ENCODE data around the gene ATP2C1. TPM values are rescaled to one million over a fixed set of nuclear protein-coding genes. Genes with fewer than 3 reads are reported as not detected.
A peak's percentile ranks its signal among the peaks of the same experiment; 100 is the strongest.

The ATP2C1 gene
- total RNA-seq, 6 experiments from 2014 or later: 101 to 124 (median 112) TPM

DNA sequence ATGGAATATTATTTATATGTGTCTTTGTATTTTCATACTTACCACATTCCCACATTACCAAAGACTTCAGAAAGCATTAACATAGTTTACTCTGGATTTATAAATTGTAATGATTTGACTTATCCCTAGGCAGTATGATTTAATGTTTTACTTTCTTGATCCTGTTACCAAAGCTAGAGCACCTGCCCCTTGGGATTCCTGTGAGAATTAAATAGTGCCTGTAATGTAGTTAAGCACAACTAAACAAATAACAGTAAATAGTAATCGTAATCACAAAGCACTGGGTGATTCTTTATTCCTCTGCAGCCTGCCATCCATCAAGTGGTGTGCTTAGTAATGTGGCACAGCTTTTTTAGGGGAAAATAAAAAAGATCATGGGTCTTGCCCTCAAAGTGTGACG, 39.1 kb downstream of the ATP2C1 start:
- peaks cover 62% of the 10 kb centered on the region for H3K4me1 Mint-ChIP-seq (ENCODE audit: low read depth)
- peaks cover 1% of the 10 kb centered on the region; the same call in 1 of the 2 replicates for H3K27me3 Mint-ChIP-seq (ENCODE audit: insufficient read depth)
- peaks cover 33% of the 10 kb centered on the region for H3K36me3 Mint-ChIP-seq (ENCODE audit: low read depth)
- no peak overlapping the region for H3K4me3 Mint-ChIP-seq
- TF ChIP-seq CTCF (IDR thresholded peaks at IDR 0.05): no peak
- no peak for DNase-seq
- H3K9me3 Mint-ChIP-seq: no peaks in the 10 kb centered on the region
- H3K27ac Mint-ChIP-seq: no peak overlapping the region

- H3K4me1 Mint-ChIP-seq (ENCODE audit: low read depth): peaks cover 53% of the 10 kb centered on the region
- peak overlapping the region; percentile 22 for H3K27ac Mint-ChIP-seq
- no peak for TF ChIP-seq CTCF (IDR thresholded peaks at IDR 0.05)
These were observed 40.0 kb downstream of the ATP2C1 start for GRCh38 chr3:130933801-130934345.

GRCh38 chr3:130934442-130935089, 40.7 kb downstream of the ATP2C1 start:
- H3K27me3 Mint-ChIP-seq (ENCODE audit: insufficient read depth): peaks cover 1% of the 10 kb centered on the region; the same call in 1 of the 2 replicates
- H3K4me3 Mint-ChIP-seq: no peak overlapping the region
- TF ChIP-seq CTCF (IDR thresholded peaks at IDR 0.05): no peak
- DNase-seq: no peak
- H3K27ac Mint-ChIP-seq: no peak overlapping the region
- no peaks in the 10 kb centered on the region for H3K9me3 Mint-ChIP-seq
- H3K4me1 Mint-ChIP-seq (ENCODE audit: low read depth): peaks cover 51% of the 10 kb centered on the region
- peaks cover 36% of the 10 kb centered on the region for H3K36me3 Mint-ChIP-seq (ENCODE audit: low read depth)

More at GRCh38 chr3:130933801-130934345, 40.0 kb downstream of the ATP2C1 start:
- Mint-ChIP-seq H3K36me3 (ENCODE audit: low read depth) (peaks cover 33% of the 10 kb centered on the region), H3K9me3 (no peaks in the 10 kb centered on the region), H3K4me3 (no peak overlapping the region), H3K27me3 (ENCODE audit: insufficient read depth) (peaks cover 1% of the 10 kb centered on the region; the same call in 1 of the 2 replicates)
- no peak for DNase-seq

GRCh38 chr3:130935761-130936492, 42.0 kb downstream of the ATP2C1 start:
- Mint-ChIP-seq H3K9me3 (no peaks in the 10 kb centered on the region), H3K4me3 (0 out of 2 replicates have a peak overlapping the region, but pooled peaks have one; percentile 22), H3K36me3 (ENCODE audit: low read depth) (peaks cover 38% of the 10 kb centered on the region), H3K27ac (no peak overlapping the region), H3K27me3 (ENCODE audit: insufficient read depth) (peaks cover 1% of the 10 kb centered on the region; the same call in 1 of the 2 replicates), H3K4me1 (ENCODE audit: low read depth) (peaks cover 54% of the 10 kb centered on the region)
- no peak for TF ChIP-seq CTCF (IDR thresholded peaks at IDR 0.05)
- peak; percentile 62 for DNase-seq

DNA sequence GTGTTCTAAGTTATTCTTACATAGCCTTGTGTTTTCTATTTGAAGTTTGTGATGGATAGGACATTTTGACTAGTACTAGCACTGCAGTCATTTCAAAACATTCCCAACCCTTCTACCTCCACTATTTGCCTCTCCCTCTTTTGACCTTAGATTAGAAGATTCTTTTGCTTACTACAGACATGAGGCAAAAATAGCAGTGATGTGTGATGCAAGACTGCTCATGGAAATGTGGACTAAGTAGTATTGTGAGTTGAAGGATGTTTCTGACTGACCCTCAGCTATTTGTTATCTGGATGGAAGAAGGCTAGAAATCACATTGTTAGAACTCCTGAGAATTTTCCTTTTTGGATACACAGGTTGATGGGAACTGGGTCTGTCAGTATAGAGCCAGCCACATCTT, 45.9 kb downstream of the ATP2C1 start:
- Mint-ChIP-seq H3K4me1 (ENCODE audit: low read depth) (peaks cover 42% of the 10 kb centered on the region), H3K9me3 (no peaks in the 10 kb centered on the region), H3K27ac (peak overlapping the region; percentile 19; the same call in 1 of the 2 replicates), H3K36me3 (ENCODE audit: low read depth) (peaks cover 49% of the 10 kb centered on the region), H3K4me3 (no peak overlapping the region), H3K27me3 (ENCODE audit: insufficient read depth) (no peaks in the 10 kb centered on the region)
- no peak for DNase-seq
- TF ChIP-seq CTCF (IDR thresholded peaks at IDR 0.05): no peak
